PC-9 (cell line): ENCODE data around the gene PTPRD. TPM values are rescaled to one million over a fixed set of nuclear protein-coding genes. Genes with fewer than 3 reads are reported as not detected.

Source experiments
- BruUV-seq: library from RNA; stranded (reverse); fragments of 400-500 nt; replicated peaks from 2 replicates; lab custom pipeline; 2021; lab: Mats Ljungman, UMichigan
- CTCF ChIA-PET: fragments of 300-600 bp; sonication (Branson Sonifier 250); formaldehyde crosslinking; loops from one replicate; lab custom pipeline; 2022; ENCODE audit warnings: antibody characterized with exemption; lab: Charles Lee
- POLR2A ChIA-PET: fragments of 300-600 bp; sonication (Branson Sonifier 250); formaldehyde crosslinking; loops from one replicate; lab custom pipeline; 2022; ENCODE audit warnings: antibody characterized with exemption; ENCODE audit not compliant: unreplicated experiment; lab: Charles Lee
- DNase-seq, 2 experiments: peaks; one replicate each; pipeline versions ENCODE4 v3.0.0 to v3.0.0-alpha.2; 2015 to 2022; ENCODE audit warnings: mixed read lengths in 1 of 2
- H2AFZ ChIP-seq: fragments of 200-600 bp; sonication (generic); 2 replicates; pipeline ENCODE4 v1.8.1; 2017; ENCODE audit warnings: antibody characterized with exemption
- H3F3A ChIP-seq: fragments of 200-600 bp; sonication (generic); 2 replicates; pipeline ENCODE4 v1.8.1; 2017; ENCODE audit warnings: antibody characterized with exemption, mild to moderate bottlenecking, low read depth; ENCODE audit not compliant: insufficient read depth
- H3K27ac ChIP-seq: fragments of 200-600 bp; sonication (generic); 2 replicates; pipeline ENCODE4 v1.6.1; 2016; ENCODE audit warnings: mixed run types
- H3K27me3 ChIP-seq: fragments of 200-600 bp; sonication (generic); 2 replicates; pipeline ENCODE4 v1.6.1; 2016; ENCODE audit warnings: low read depth, mixed run types; ENCODE audit not compliant: insufficient read depth
- H3K36me3 ChIP-seq: fragments of 200-600 bp; sonication (generic); 2 replicates; pipeline ENCODE4 v1.6.1; 2016; ENCODE audit warnings: low read depth, mixed run types
- H3K4me1 ChIP-seq: fragments of 200-600 bp; sonication (generic); replicated peaks from 2 replicates; pipeline ENCODE4 v1.6.1; 2016; ENCODE audit warnings: mixed run types; ENCODE audit not compliant: insufficient read depth
- H3K4me2 ChIP-seq: fragments of 200-600 bp; sonication (generic); 2 replicates; pipeline ENCODE4 v1.6.1; 2017; ENCODE audit warnings: mixed run types
- H3K4me3 ChIP-seq: fragments of 200-600 bp; sonication (generic); 2 replicates; pipeline ENCODE4 v1.6.1; 2016; ENCODE audit warnings: mixed run types
- H3K79me2 ChIP-seq: fragments of 200-600 bp; sonication (generic); 2 replicates; pipeline ENCODE4 v1.6.1; 2017; ENCODE audit warnings: low read depth, mixed run types
- H3K9me2 ChIP-seq: fragments of 200-600 bp; sonication (generic); 2 replicates; pipeline ENCODE4 v1.8.1; 2017; ENCODE audit warnings: mild to moderate bottlenecking; ENCODE audit not compliant: insufficient read depth
- H3K9me3 ChIP-seq: fragments of 200-600 bp; sonication (generic); 2 replicates; pipeline ENCODE4 v1.8.1; 2016; ENCODE audit warnings: low read depth; ENCODE audit not compliant: insufficient read depth
- H4K20me1 ChIP-seq: fragments of 200-600 bp; sonication (generic); 2 replicates; pipeline ENCODE4 v1.8.1; 2017; ENCODE audit not compliant: insufficient read depth
- EZH2 ChIP-seq: fragments of 200-600 bp; sonication (generic); IDR thresholded peaks from 2 replicates; pipeline ENCODE4 v1.8.0; 2017; ENCODE audit warnings: antibody characterized with exemption, low read depth
- intact Hi-C: fragments of 100-400 bp; cut with micrococcal nuclease; formaldehyde crosslinking; loops from one replicate; pipeline ENCODE4 v1.10.0; 2022; ENCODE audit not compliant: unreplicated experiment
- total RNA-seq: library from RNA; stranded (reverse); gene quantifications from 2 replicates; pipeline ENCODE4 v1.2.3, GENCODE V29; 2021
- TF ChIP-seq, protein P1 (sequence below): fragments of 200-600 bp; sonication (generic); conservative IDR thresholded peaks from 2 replicates; pipeline ENCODE4 v1.6.1; 2017; ENCODE audit warnings: mixed run types, antibody characterized with exemption, mild to moderate bottlenecking, moderate library complexity

Gene PTPRD
- total RNA-seq, 1 experiment from 2014 or later = not detected

DNA sequence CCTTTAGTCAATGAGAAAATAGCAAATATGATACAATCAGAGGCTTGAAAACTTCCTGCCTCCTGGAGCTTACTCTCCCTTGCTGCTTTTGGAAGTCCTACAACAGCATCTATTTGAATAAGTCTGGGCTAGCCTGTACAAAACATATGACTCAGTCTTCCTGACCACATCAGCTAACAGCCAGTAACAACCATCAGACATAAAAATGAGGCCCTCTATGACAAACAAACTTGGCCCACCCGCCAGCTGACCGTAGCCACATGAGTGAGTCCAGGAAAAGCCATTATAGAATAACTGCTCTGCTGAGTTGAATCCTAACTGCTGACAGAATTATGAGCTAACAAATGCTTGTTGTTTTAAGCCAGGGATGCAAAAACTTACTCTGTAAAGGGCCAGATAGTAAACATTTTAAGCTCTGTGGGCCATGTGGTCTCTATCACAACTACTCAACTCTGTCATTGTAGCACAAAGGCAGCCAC lies 347.6 kb downstream of the PTPRD start:
- Histone ChIP-seq H3K27me3 (no peaks in the 10 kb centered on the region), H3K4me3 (no peak overlapping the region), H3K79me2 (no peaks in the 10 kb centered on the region), H3K4me1 (no peaks in the 10 kb centered on the region), H3K4me2 (no peak overlapping the region), H4K20me1 (no peaks in the 10 kb centered on the region), H3K9me3 (no peaks in the 10 kb centered on the region), H3K36me3 (no peaks in the 10 kb centered on the region), H2AFZ (no peak overlapping the region), H3K9me2 (no peaks in the 10 kb centered on the region), H3K27ac (no peak overlapping the region), H3F3A (no peaks in the 10 kb centered on the region)
- ChIA-PET POLR2A (no interaction called here), CTCF (no interaction called here)
- TF ChIP-seq, protein P1, sequence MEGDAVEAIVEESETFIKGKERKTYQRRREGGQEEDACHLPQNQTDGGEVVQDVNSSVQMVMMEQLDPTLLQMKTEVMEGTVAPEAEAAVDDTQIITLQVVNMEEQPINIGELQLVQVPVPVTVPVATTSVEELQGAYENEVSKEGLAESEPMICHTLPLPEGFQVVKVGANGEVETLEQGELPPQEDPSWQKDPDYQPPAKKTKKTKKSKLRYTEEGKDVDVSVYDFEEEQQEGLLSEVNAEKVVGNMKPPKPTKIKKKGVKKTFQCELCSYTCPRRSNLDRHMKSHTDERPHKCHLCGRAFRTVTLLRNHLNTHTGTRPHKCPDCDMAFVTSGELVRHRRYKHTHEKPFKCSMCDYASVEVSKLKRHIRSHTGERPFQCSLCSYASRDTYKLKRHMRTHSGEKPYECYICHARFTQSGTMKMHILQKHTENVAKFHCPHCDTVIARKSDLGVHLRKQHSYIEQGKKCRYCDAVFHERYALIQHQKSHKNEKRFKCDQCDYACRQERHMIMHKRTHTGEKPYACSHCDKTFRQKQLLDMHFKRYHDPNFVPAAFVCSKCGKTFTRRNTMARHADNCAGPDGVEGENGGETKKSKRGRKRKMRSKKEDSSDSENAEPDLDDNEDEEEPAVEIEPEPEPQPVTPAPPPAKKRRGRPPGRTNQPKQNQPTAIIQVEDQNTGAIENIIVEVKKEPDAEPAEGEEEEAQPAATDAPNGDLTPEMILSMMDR = no peak
- TF ChIP-seq EZH2 = no peak
- BruUV-seq = no TSS peak
- no peak for DNase-seq
- intact Hi-C loops = no loop called here

DNA sequence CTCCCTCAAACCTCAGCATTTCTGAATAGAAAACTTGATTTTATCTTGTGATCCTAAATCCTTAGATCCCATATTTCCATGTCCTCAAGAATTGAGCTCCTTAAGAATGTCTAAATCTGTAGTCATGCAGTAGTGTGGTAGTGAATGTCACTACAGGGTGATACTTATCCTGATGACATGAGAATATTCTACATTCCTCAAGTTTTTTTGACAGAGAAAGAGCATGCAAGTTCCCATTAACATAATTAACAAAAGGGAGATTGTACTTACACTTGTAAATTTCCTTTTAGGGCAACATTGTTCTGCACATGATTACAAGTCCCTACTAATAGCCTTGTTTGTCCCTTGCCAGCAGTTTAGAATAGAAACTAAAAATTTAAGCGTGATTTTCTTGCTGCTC lies 352.3 kb downstream of the PTPRD start:
- BruUV-seq = no TSS peak
- no peaks in the 10 kb centered on the region for H3K27me3 ChIP-seq
- ChIA-PET POLR2A (no interaction called here), CTCF (no interaction called here)
- H3K4me3 ChIP-seq = no peak overlapping the region
- no peak for DNase-seq
- TF ChIP-seq, protein P1 = no peak
- no peak for TF ChIP-seq EZH2
- intact Hi-C loops = no loop called here
- H3K27ac ChIP-seq = no peak overlapping the region
- no peak overlapping the region for H3K4me2 ChIP-seq
- no peaks in the 10 kb centered on the region for H3K4me1 ChIP-seq
- no peaks in the 10 kb centered on the region for H3K79me2 ChIP-seq
- no peaks in the 10 kb centered on the region for H4K20me1 ChIP-seq
- H3K9me2 ChIP-seq = no peaks in the 10 kb centered on the region
- H3K9me3 ChIP-seq = no peaks in the 10 kb centered on the region
- no peaks in the 10 kb centered on the region for H3F3A ChIP-seq
- no peaks in the 10 kb centered on the region for H3K36me3 ChIP-seq
- no peak overlapping the region for H2AFZ ChIP-seq

DNA sequence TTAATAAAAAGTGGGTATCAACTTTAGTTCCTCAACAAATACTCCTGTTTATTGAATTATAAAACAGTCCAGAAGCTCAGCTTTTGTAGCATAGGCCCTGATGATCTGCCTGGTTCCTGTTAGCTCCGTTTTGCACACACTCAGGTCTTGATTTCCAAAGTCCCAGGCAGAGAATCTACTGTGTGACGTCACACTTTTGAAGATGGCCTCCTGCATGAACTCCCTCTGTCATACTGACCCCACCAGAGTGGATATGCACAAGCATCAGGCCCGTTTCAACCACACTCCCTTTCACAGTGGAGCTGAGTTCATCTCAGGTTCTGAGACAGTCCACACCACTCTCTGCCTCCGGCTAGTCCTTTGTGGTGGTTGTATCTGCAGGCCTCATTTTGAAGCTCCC lies 353.1 kb downstream of the PTPRD start:
- no peak overlapping the region for H3K4me2 ChIP-seq
- no peaks in the 10 kb centered on the region for H3K9me2 ChIP-seq
- intact Hi-C loops = no loop called here
- H3K4me1 ChIP-seq = no peaks in the 10 kb centered on the region
- H2AFZ ChIP-seq = no peak overlapping the region
- no peak overlapping the region for H3K4me3 ChIP-seq
- TF ChIP-seq, protein P1 = no peak
- TF ChIP-seq EZH2 = no peak
- no peaks in the 10 kb centered on the region for H3K27me3 ChIP-seq
- H3K36me3 ChIP-seq = no peaks in the 10 kb centered on the region
- DNase-seq = no peak
- CTCF ChIA-PET = no interaction called here
- no TSS peak for BruUV-seq
- no peaks in the 10 kb centered on the region for H3K9me3 ChIP-seq
- POLR2A ChIA-PET = no interaction called here
- no peak overlapping the region for H3K27ac ChIP-seq
- H3F3A ChIP-seq = no peaks in the 10 kb centered on the region
- H3K79me2 ChIP-seq = no peaks in the 10 kb centered on the region
- no peaks in the 10 kb centered on the region for H4K20me1 ChIP-seq
